Stimulated activated CD8-positive, alpha-beta memory T cell treated with anti-CD3 and anti-CD28 coated beads, Interleukin-12 subunit alpha, Interleukin-12 subunit beta, amount 100 ng/mL, for 24 hours (primary cell): Measurements from ENCODE around the gene TEX101.
A peak's percentile ranks its signal among the peaks of the same experiment; 100 is the strongest.

Experiments used
- DNase-seq: peaks from one replicate; pipeline ENCODE4 v3.0.0-alpha.2; 2020; ENCODE audit errors: extremely low read depth

The TEX101 gene

DNA sequence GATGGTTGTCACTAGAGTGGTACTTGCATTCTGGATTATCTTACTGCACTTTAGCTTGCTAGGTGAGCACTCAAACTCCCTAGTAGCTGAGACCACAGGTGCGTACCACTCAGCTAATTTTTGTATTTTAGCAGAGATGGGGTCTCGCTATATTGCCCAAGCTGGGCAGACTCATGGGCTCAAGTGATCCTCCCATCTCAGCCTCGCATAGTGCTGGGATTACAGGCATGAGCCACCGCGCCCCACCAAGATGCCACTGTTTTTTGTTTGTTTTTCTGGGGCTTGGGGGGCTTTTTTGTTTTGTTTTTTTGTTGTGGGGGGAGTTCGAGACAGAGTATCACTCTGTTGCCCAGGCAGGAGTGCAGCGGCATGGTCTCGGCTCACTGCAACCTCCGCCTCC, 33.0 kb downstream of the TEX101 start:
- no peak for DNase-seq

DNA sequence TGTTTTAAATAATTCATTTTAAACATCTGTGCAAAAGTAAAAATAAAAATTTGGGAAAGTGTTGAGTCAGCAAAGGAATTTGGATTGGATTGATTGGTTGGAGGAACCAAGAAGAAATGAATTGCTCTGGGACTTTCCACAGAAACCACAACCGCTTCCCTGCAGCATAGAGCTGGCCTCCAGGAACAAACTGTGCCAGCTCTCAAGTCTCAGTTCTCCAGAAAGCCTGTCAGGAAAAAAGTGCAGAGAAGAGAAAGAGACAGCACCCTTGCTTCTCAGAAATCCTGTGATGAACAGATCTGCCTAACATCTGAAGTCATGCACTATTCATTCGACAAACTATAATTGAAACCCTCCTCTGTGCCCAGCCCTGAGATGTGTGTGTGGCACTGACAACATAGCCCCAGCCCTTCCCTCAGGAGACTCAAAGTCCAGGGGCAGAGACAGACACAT, 35.9 kb downstream of the TEX101 start:
- DNase-seq: no peak

DNA sequence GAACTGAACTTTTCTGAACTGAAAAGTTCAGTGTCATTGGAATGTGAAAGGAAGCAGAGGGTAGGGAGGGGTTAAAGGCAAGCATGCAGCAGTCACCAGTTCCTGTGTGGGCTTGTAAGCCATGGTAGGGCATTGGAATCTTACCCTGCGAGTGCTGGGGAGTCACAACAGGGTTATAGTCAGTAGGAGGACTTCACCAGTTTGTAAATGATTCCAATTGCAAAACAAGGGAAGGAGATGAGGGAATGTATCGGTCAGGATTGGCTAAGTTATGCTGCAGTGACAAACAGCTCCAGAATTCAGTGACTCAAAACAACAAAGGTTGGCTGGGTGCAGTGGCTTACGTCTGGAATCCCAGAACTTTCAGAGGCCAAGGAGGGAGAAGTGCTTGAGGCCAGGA, 37.9 kb downstream of the TEX101 start:
- no peak for DNase-seq

DNA sequence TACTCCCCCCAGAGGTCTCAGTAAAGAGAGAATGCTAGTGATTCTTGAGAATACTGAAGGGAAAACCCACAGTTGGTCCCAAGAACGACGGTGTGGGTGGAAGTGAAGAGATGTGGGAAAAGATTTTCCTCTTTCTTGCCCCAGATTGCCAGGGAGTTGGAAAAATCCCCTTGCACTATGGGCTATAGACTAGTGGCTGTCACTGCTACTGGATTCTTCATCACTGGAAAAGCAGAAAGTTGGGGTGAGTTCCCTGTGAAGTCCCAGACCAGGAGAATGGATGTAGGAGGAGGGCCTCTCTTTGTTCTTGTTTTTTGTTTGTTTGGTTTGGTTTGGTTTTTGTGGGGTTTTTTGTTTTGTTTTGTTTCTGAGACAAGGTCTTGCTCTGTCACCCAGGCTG, 39.3 kb downstream of the TEX101 start:
- DNase-seq: no peak

DNA sequence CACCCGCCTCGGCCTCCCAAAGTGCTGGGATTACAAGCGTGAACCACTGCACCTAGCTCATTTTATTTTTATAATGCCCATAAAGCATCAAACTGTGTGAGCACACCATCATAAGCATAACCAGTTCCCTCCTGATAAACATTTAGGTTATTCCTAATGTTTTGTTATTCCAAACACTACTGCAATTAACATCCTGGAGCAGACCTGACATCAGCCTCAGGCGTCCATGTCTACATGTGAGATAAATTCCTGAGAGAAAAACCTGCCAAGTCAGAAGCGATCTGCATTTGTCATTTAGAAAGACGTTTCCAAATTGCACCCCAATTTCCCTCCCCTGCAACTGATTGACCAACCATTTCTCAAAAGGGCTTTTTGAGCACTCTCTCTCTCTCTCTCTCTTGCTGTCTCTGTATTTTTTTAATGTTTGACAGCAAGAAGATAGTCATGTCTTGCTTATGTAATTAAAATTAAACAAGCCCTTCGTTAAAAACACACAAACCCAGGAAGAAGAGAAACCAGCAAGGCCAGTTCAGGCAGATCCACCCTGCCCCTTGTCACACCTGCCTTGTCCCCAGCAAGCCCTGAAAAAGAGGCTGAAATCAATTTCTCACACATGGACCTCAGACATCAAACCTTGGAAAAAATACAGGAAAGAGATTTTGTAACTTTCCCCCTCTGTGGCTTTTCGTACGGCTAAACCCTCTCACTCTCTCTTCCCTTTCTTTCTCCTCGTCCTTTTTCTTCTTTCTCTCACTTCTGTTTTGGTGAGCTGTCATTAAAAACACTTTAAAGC, 40.8 kb downstream of the TEX101 start:
- no peak for DNase-seq

DNA sequence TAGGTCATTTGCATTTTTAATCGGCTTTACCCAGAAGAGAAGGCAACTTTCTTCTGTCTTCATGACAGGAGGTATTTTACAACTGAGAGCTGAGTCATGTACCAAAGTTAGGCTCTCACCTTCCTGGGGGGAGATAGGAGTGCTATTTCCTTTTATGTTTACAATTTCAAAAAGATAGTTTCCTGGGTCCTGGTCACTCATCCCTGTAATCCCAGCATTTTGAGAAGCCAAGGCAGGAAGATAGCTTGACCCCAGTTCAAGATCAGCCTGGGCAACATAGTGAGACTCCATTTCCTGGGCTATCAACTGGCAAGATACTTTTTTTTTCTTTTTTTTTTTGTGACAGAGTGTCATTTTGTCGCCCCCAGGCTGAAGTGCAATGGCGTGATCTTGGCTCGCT, 43.1 kb downstream of the TEX101 start:
- no peak for DNase-seq

DNA sequence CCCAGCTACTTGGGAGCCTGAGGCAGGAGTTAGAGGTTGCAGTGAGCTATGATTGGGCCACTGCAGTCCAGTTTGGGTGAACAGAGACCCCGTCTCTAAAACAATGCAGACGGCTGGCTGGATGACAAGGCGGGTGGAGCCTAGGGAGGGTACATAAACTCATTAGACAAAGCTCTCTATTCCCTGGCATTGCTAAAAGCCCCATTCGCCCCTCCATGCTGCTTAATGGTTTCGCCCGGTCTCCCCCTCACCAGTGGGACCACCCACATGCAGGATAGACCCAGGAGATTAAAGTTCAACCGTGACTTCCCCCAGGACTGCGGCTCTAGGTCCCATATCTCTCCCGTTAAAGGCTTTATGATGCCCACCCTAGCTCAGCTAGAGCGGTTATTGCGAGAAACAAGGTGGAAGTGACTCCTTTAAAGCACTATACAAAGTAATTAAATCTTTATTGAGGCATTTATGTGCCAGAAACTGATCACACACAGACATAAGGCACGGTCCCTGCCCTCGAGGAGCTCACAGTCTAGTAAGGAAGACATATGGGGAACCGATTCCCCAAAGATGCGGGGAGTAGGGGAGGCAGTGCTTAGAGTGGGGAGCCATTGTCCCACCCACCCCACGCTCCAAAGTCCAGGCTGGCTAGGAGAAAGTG, 45.8 kb downstream of the TEX101 start:
- no peak for DNase-seq

DNA sequence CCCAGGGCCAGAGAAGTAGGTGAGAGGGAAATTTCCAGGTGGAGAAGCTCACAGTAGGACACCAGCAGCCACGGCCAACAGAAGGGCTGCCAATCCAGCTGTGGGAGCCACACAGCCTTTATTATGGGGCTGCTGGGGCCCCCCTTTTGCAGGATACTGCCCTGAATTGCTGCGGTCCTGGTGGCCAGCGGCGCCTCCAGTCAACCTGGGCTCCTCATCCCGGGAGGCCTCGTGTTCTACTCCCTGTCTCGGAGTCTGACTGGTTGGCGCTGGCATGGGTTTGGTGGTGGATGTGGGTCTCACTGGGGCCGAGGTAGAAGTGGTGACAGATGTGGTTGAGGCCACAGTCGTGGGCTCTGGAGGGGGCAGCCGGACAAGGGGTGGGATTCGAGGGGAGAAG, 46.6 kb downstream of the TEX101 start:
- no peak for DNase-seq

DNA sequence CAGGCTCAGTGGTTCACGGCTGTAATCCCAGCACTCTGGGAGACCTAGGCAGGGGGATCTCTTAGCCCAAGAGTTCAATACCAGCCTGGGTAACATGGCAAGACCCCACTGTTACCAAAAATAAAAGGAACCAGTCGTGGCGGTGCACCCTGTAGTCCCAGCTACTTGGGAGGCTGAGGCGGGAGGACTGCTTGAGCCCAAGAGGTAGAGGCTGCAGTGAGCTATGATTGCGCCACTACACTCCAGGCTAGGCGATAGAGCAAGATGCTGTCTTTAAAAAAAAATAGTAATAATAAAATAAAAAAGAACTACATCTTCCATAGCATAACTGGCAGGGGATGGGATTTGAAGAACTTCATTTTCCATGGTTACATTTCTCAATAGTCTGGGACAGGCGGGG, 47.7 kb downstream of the TEX101 start:
- no peak for DNase-seq

DNA sequence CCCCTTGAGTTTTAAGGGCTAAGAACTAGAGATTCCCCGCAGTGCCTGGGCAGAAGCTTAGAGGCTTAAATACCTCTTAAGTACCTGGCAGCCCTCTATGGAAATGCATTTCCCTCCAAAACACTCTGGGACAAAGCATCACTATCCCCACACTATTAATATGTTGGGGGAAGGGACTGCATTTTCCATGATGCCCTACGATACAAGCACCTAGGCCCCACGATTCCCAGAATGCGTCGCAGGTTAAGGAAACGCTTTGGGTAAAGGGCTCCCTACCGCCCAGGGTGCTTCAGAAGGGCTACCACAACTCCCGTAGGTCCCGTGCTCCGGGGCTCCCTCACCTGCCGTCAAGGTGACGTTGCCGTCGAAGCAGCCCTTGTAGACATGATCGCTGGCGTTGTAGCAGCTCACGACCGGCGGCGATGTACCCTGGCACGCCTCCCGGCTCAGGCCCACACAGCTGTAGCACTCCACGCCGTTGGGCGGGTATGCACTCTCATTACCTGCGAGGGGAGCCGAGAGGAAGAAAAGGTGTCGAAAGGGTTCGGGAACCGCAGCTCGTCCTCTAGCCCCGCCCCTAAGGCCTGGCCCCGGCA, 48.2 kb downstream of the TEX101 start:
- DNase-seq: no peak

DNA sequence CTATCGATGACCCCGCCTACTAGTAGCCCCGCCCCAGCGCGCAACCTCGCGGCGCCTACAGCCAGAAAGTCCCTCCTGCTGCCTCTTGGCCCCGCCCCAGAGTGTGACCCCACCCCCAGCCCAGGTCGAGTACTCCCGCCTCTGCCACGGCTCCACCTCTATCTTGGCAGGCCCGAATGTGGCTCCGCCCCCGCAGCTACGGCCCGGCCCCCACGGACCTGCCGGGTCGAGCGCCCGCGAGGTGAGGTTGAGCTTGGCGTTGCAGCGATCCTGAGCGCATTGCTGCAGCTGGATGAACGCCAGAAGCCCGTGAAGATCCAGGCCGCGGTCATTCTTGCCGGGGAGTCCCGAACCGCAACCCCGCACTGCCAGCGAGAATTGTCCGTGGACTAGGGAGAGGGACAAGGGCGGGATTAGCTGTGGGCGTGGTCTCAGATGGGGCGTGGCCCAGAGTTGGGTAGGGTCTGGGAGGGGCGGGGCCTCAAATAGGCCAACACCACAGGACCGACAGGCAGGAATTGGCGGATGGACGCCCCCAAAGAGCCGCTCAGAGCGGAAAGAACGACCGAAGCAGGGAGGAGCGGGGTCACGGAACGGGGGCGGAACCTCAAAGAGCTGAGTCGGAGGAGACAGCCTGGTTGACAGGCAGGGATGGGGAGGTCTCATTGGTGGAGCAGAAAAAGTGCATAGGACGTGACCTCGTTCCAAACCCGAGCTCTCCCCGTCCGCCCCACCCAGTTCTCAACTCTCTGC, 48.9 kb downstream of the TEX101 start:
- DNase-seq: peak; percentile 98

DNA sequence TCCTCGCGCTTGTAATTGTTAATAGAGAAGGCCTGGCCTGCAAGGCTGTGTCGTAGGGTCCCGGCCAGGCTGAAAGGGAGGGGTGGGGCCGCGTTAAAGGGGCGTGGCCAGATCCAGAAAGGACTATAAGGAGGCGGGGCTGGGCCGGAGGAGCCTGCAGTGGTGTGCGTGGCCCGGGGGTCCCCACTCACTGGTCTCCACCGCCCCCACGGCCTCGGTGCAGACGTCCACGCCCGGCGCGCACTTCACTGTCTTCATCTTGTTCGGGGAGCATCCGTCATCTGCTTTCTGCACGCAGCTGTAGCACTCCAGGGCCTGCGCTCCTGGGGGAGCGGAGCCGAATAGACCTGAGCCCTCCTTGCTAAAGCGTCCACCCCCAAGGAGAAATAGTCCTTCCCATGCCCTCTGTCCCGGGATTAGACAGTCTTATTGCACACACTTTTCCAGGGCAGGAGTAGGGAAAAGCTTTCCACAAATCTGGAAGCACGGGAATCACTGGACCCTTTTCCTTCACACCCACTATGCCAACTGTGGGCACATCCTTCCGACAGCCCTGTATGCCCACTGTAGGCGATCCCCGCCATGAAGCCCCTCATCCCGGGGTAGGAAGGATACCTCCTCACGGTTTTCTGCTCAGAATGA, 49.6 kb downstream of the TEX101 start:
- DNase-seq: peak; percentile 42

DNA sequence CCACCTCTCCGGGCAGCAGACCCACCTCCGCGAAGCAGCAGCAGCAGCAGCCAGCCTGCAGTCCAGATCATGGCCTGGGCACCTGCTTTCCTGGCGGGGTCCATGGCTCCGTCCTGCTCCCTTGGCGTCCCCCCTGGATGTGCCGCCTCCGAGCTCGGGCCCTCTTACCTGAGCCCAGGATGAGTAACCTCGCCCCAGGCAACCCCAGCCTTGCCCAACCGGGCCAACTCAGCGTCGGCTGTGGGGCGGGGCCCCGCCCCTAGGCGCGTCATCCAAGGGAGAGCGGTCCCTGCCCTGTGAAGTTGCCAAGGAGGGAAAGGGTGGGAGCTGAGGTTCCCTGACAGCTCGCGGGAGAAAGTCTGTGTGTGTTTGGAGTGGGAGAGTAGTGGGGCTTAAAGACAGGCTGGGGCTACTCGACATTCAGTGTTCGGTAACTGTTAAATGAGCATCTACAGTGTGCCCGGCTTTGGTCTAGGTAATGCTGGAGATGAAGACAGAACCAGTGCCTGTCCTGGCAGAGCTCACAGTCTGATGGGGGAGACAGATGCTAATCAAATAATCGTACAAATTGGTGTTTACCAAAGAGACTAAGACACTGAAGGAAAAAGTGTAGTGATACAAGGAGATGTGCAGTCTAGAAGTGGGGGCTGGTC, 50.9 kb downstream of the TEX101 start, which contains the start of gene LYPD3:
Gene LYPD3, minus strand, starts transcription at position 141 of the 653 bp plus-strand sequence. Its CDS starts 37 bp downstream, at position 104.
- DNase-seq: no peak

DNA sequence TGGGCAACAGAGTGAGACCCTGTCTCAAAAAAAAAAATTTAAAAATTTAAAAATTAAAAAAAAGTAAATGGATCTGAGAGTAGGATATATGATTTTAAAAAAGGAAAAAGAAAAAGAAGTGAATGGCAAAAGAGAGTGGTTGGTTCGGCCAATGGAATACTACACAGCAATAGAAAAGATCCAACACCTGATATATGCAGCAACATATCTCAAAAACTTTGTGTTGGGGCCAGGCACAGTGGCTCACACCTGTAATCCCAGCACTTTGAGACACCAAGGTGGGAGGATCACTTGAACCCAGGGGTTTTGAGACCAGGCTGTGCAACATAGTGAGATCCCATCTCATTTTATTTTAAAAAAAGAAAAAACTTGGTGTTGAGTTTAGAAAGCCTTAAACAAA, 52.1 kb downstream of the TEX101 start:
- DNase-seq: no peak

DNA sequence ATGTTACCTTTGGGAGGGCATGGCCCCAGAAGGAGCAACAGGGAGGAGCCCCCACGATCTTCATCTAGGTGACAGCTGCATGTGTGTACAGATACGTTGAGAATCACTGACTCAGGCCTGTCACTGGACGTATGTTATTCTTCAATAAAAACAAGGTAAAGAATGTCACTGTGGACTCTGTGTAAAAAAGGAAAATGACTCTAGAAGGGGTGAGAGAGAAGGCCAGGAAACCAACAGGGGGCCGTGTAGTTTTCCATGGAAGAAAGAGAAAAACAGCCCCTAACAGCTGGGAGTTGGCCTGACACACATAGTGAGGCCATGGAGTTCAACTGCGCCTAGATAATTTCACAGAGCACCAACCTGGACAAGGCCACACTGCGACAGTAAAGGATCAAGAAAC, 52.6 kb downstream of the TEX101 start:
- DNase-seq: no peak

DNA sequence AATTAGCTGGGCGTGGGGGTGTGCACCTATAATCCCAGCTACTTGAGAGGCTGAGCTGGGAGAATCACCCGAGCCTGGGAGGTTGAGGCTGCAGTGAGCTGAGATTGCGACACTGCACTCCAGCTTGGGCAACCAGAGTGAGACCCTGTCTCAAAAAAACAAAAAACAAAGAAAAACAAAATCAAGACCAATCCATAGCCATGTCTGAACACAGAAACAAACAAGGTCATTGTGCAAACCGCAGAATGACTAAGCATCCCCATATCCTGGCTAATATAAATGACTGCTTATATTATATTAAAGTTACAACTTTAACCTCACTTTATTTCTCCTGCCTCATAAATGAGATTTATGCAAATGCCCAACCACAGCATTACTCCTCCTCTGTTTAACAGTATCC, 53.0 kb downstream of the TEX101 start:
- DNase-seq: no peak
